HepG2 (cell line): ENCODE data around the gene SLFN14. TPM values are rescaled to one million over a fixed set of nuclear protein-coding genes. Genes with fewer than 3 reads are reported as not detected.

Source experiments
- ATAC-seq: fragments of 200-7000 bp; cut with Tn5 transposase; 3 replicates; pipeline ENCODE4 v1.9.1; 2020; ENCODE audit warnings: mild to moderate bottlenecking, moderate library complexity
- BruUV-seq: library from RNA; stranded (reverse); fragments of 400-500 nt; replicated peaks from 2 replicates; lab custom pipeline; 2021; lab: Mats Ljungman, UMichigan
- CTCF ChIA-PET: fragments of 300-600 bp; formaldehyde crosslinking; extraction: SDS; loops from one replicate; lab custom pipeline; 2021; ENCODE audit warnings: low total read pairs, inconsistent platforms, low intra/inter-chr PET ratio; lab: Yijun Ruan, JAX
- POLR2A ChIA-PET: fragments of 350-600 bp; sonication (Branson Sonifier 250); formaldehyde crosslinking; loops from one replicate; lab custom pipeline; 2020; ENCODE audit warnings: antibody characterized with exemption, inconsistent platforms; lab: Yijun Ruan, JAX
- DNase-seq: peaks from one replicate; pipeline ENCODE4 v3.0.0-alpha.2; 2015; ENCODE audit warnings: low spot score
- FAIRE-seq: peaks from 3 replicates; lab custom pipeline; 2011; peaks lifted over from hg19 to GRCh38; lab: Jason Lieb, UNC
- H2AFZ ChIP-seq: one replicate; pipeline ENCODE4 v1.6.1; 2011; ENCODE audit warnings: low read length, inconsistent platforms
- H3K27ac ChIP-seq: fragments of 300-600 bp; 3 replicates; pipeline ENCODE4 v1.8.0; 2011; ENCODE audit warnings: mixed run types, mild to moderate bottlenecking, mixed read lengths, low read length, inconsistent platforms; ENCODE audit not compliant: insufficient read depth; ENCODE audit errors: extremely low read length
- H3K27me3 ChIP-seq, 2 experiments: fragments of 200-600 bp in 1 of 2; 2 replicates in 1 of 2; 3 replicates in 1 of 2; pipeline versions ENCODE4 v1.6.0 to v1.8.0; 2011; ENCODE audit warnings: low read length in 2 of 2, mild to moderate bottlenecking in 2 of 2, moderate library complexity in 2 of 2, inconsistent platforms in 1 of 2; ENCODE audit not compliant: insufficient read depth in 2 of 2, control insufficient read depth in 1 of 2
- H3K36me3 ChIP-seq, 2 experiments: fragments of 200-600 bp in 1 of 2; replicated peaks in 1 of 2; 2 replicates in 1 of 2; 3 replicates in 1 of 2; pipeline versions ENCODE4 v1.5.1 to v1.8.0; 2011; ENCODE audit warnings: low read length in 2 of 2, inconsistent platforms in 1 of 2; ENCODE audit not compliant: insufficient read depth in 2 of 2, control insufficient read depth in 1 of 2
- H3K4me1 ChIP-seq: 2 replicates; pipeline ENCODE4 v1.5.1; 2012; ENCODE audit warnings: low read length, inconsistent platforms; ENCODE audit not compliant: insufficient read depth
- H3K4me2 ChIP-seq: 2 replicates; pipeline ENCODE4 v1.6.0; 2011; ENCODE audit warnings: low read depth, low read length, inconsistent platforms
- H3K4me3 ChIP-seq, 3 experiments: fragments of 200-600 bp in 1 of 3; sonication (generic), shearing (Covaris generic) in 1 of 3; replicated peaks in 1 of 3; 2 replicates each; pipeline ENCODE4 v1.5.1; 2011 to 2016; ENCODE audit warnings: low read length in 3 of 3, inconsistent platforms in 2 of 3, low read depth in 2 of 3, mild to moderate bottlenecking in 2 of 3, control low read depth in 1 of 3, mixed read lengths in 1 of 3; ENCODE audit not compliant: insufficient read depth in 1 of 3
- H3K79me2 ChIP-seq: one replicate; pipeline ENCODE4 v1.6.1; 2011; ENCODE audit warnings: low read length, inconsistent platforms; ENCODE audit not compliant: insufficient read depth
- H3K9ac ChIP-seq: 2 replicates; pipeline ENCODE4 v1.6.0; 2011; ENCODE audit warnings: mild to moderate bottlenecking, low read depth, low read length, inconsistent platforms; ENCODE audit not compliant: insufficient read depth
- H3K9me3 ChIP-seq: 2 replicates; pipeline ENCODE4 v1.5.1; 2012; ENCODE audit warnings: mild to moderate bottlenecking, low read length
- H4K20me1 ChIP-seq: 2 replicates; pipeline ENCODE4 v1.6.0; 2011; ENCODE audit warnings: inconsistent platforms, mild to moderate bottlenecking, low read length, moderate library complexity; ENCODE audit not compliant: insufficient read depth
- AHR ChIP-seq: IDR thresholded peaks from 2 replicates; pipeline ENCODE4 v1.6.1; 2018; ENCODE audit warnings: missing genetic modification reagents, missing compliant biosample characterization
- ASH2L ChIP-seq: fragments of 300-600, 200-600 bp; sonication (generic); IDR thresholded peaks from 2 replicates; pipeline ENCODE4 v1.7.0; 2017; ENCODE audit warnings: low read depth, mild to moderate bottlenecking, moderate library complexity, mixed read lengths, low read length; ENCODE audit not compliant: insufficient read length
- GATAD2A ChIP-seq: IDR thresholded peaks from 2 replicates; pipeline ENCODE4 v1.6.1; 2016
- MLX ChIP-seq: IDR thresholded peaks from 2 replicates; pipeline ENCODE4 v1.6.1; 2016
- NCOA5 ChIP-seq: sonication (generic); formaldehyde crosslinking; IDR thresholded peaks from 2 replicates; pipeline ENCODE4 v1.4.0; 2020; ENCODE audit warnings: missing genetic modification reagents
- NFAT5 ChIP-seq: sonication (generic); formaldehyde crosslinking; IDR thresholded peaks from 2 replicates; pipeline ENCODE4 v1.4.0; 2020; ENCODE audit warnings: missing genetic modification reagents
- PATZ1 ChIP-seq: sonication (generic); formaldehyde crosslinking; IDR thresholded peaks from 2 replicates; pipeline ENCODE4 v1.4.0; 2020; ENCODE audit warnings: missing genetic modification reagents
- POLR2AphosphoS2 ChIP-seq: IDR thresholded peaks from 2 replicates; pipeline ENCODE4 v1.6.1; 2011; ENCODE audit warnings: low read depth, low read length, improper control_type of control experiment
- RAD21 ChIP-seq: fragments of 450-650 bp; formaldehyde crosslinking; IDR thresholded peaks from 2 replicates; pipeline ENCODE4 v1.5.0; 2020; ENCODE audit warnings: mild to moderate bottlenecking
- RBM39 ChIP-seq: fragments of 200-400 bp; formaldehyde crosslinking; IDR thresholded peaks from one replicate; pipeline ENCODE4 v1.6.1; 2018; ENCODE audit warnings: antibody characterized with exemption, mild to moderate bottlenecking, low read depth, low read length; ENCODE audit not compliant: poor library complexity, severe bottlenecking
- WIZ ChIP-seq: sonication (generic); formaldehyde crosslinking; IDR thresholded peaks from 2 replicates; pipeline ENCODE4 v1.5.1; 2020; ENCODE audit warnings: mild to moderate bottlenecking, missing genetic modification reagents
- ZFP36L2 ChIP-seq: sonication (generic); formaldehyde crosslinking; IDR thresholded peaks from 2 replicates; pipeline ENCODE4 v1.4.0; 2020; ENCODE audit warnings: missing genetic modification reagents
- ZMYM3 ChIP-seq: sonication (generic); formaldehyde crosslinking; IDR thresholded peaks from 2 replicates; pipeline ENCODE4 v1.5.1; 2020; ENCODE audit warnings: mild to moderate bottlenecking, missing genetic modification reagents
- ZNF143 ChIP-seq: sonication (generic); formaldehyde crosslinking; IDR thresholded peaks from 2 replicates; pipeline ENCODE4 v1.4.0; 2020; ENCODE audit warnings: missing genetic modification reagents
- ZNF530 ChIP-seq: sonication (generic); formaldehyde crosslinking; IDR thresholded peaks from 2 replicates; pipeline ENCODE4 v1.5.0; 2020; ENCODE audit warnings: low read depth, mild to moderate bottlenecking, missing genetic modification reagents
- ZNF572 ChIP-seq: sonication (generic); formaldehyde crosslinking; IDR thresholded peaks from 2 replicates; pipeline ENCODE4 v1.5.1; 2020; ENCODE audit warnings: mild to moderate bottlenecking, missing genetic modification reagents
- ZNF75D ChIP-seq: sonication (generic); formaldehyde crosslinking; IDR thresholded peaks from 2 replicates; pipeline ENCODE4 v1.8.1; 2023; ENCODE audit warnings: missing genetic modification reagents, mild to moderate bottlenecking, borderline replicate concordance
- WGBS: methylation state at CpG from one replicate; pipeline ENCODE4 v1.1.6; 2017; ENCODE audit warnings: low lambda C conversion rate; 5-methylcytosine and 5-hydroxymethylcytosine counted together
- in situ Hi-C: cut with HindIII; loops from 2 replicates; pipeline ENCODE4 v1.10.0; 2017; ENCODE audit warnings: low pct_unique_long_range_greater_than_20kb; ENCODE audit not compliant: extremely low pct_ligation_motif_present
- intact Hi-C: fragments of 100-400 bp; cut with micrococcal nuclease; formaldehyde crosslinking; loops from one replicate; pipeline ENCODE4 v1.10.0; 2022; ENCODE audit not compliant: unreplicated experiment
- polyA plus RNA-seq, 8 experiments: library from polyadenylated mRNA; depleted of rRNA in 3 of 8; stranded (reverse) in 7 of 8; unstranded in 1 of 8; fragments of >200 nt; fragmentation: Illumina TruSeq in 4 of 8; extraction: Trizol in 4 of 8; gene quantifications; 2 replicates each; pipeline versions ENCODE4 v1.2.1 to v1.2.3, GENCODE V29; 2011 to 2016; ENCODE audit warnings: low read depth in 4 of 8, missing spikeins in 1 of 8, mixed read lengths in 1 of 8; ENCODE audit not compliant: insufficient read depth in 1 of 8
- total RNA-seq, 5 experiments: library from RNA; depleted of rRNA; stranded (reverse); fragments of >200 nt; fragmentation: Illumina TruSeq; extraction: Trizol; gene quantifications; 2 replicates each; pipeline ENCODE4 v1.2.3, GENCODE V29; 2016; ENCODE audit warnings: low read depth in 1 of 5

The SLFN14 gene
- total and polyA plus RNA-seq, 2 of the 13 experiments (the other 11 are each of a cell fraction or from before 2014, with no cell fraction given), result not detected

- TF ChIP-seq ZNF75D, result no peak
- no peak for TF ChIP-seq NCOA5 (CRISPR knock-in tag)
- no peak for TF ChIP-seq WIZ (CRISPR knock-in tag)
- TF ChIP-seq PATZ1 (CRISPR knock-in tag), result no peak
These were observed 15.5 kb downstream of the SLFN14 start (continued) for GRCh38 chr17:35545150-35545549.

- intact Hi-C loops, result no loop called here
- Histone ChIP-seq H3K27ac (no peak overlapping the region), H3K27me3 (no peaks in the 10 kb centered on the region), H2AFZ (no peak overlapping the region), H3K9ac (no peak overlapping the region), H3K79me2 (no peaks in the 10 kb centered on the region), H3K4me3 (no peak overlapping the region), H4K20me1 (no peaks in the 10 kb centered on the region), H3K36me3 (no peaks in the 10 kb centered on the region), H3K4me2 (no peak overlapping the region), H3K4me1 (no peaks in the 10 kb centered on the region), H3K9me3 (no peaks in the 10 kb centered on the region)
- DNase-seq, result no peak
- ATAC-seq, result no peak
- ChIA-PET CTCF (no interaction called here), POLR2A (no interaction called here)
- no TSS peak for BruUV-seq
- FAIRE-seq, result no peak
- 0% methylated on average over 1 of the region's 1 CpG for WGBS
- in situ Hi-C loops, result loop anchor here (25.0 kb wide), 1 partner anchor 1132 kb away; no protein-coding TSS in a partner anchor
- TF ChIP-seq MLX (no peak), RBM39 (no peak), AHR (CRISPR knock-in tag) (no peak), GATAD2A (CRISPR knock-in tag) (no peak), ZNF530 (no peak), NFAT5 (CRISPR knock-in tag) (no peak), ZFP36L2 (CRISPR knock-in tag) (no peak), RAD21 (no peak), ZMYM3 (CRISPR knock-in tag) (no peak), ZNF143 (CRISPR knock-in tag) (no peak), POLR2AphosphoS2 (no peak), ZNF572 (no peak), ASH2L (no peak)
These were observed 16.8 kb downstream of the SLFN14 start for GRCh38 chr17:35543856-35544255.
